Caki2 (cell line): ENCODE measurements around the gene SBF2. TPM values are rescaled to one million over a fixed set of nuclear protein-coding genes. Genes with fewer than 3 reads are reported as not detected.
A peak's percentile ranks its signal among the peaks of the same experiment; 100 is the strongest.

Source experiments
- DNase-seq: peaks from one replicate; pipeline ENCODE4 v3.0.0-alpha.2; 2015; ENCODE audit warnings: low read depth
- in situ Hi-C: cut with HindIII; loops from 2 replicates; pipeline ENCODE4 v1.10.0; 2016; ENCODE audit warnings: low sequenced_read_pairs, low pct_unique_long_range_greater_than_20kb, mixed read lengths
- total RNA-seq: library from RNA; depleted of rRNA; stranded (reverse); fragments of >200 nt; shearing (Covaris generic); gene quantifications from 2 replicates; pipeline ENCODE4 v1.2.3, GENCODE V29; 2014; ENCODE audit warnings: low replicate concordance

The SBF2 gene
- total RNA-seq, 1 experiment from 2014 or later: 10.1 TPM

- in situ Hi-C loops: no loop called here
- no peak for DNase-seq
Observed at GRCh38 chr11:10319702-10320558, 25.9 kb upstream of the SBF2 start.

DNA sequence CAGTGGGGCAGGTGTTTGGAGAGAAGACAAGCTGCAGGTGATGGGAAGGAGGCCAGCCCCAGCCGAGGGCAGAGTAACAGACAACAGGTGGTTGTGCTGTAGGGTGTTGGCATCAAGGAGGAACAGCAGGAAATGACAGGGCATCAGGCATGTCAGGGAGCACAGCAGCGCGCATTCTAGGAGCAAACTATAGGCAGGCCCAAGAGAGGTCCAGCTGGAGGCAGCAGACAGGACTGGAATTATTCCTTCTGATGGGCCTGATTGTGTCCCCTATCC is 24.4 kb upstream of the SBF2 start:
- in situ Hi-C loops: no loop called here
- DNase-seq: no peak

DNA sequence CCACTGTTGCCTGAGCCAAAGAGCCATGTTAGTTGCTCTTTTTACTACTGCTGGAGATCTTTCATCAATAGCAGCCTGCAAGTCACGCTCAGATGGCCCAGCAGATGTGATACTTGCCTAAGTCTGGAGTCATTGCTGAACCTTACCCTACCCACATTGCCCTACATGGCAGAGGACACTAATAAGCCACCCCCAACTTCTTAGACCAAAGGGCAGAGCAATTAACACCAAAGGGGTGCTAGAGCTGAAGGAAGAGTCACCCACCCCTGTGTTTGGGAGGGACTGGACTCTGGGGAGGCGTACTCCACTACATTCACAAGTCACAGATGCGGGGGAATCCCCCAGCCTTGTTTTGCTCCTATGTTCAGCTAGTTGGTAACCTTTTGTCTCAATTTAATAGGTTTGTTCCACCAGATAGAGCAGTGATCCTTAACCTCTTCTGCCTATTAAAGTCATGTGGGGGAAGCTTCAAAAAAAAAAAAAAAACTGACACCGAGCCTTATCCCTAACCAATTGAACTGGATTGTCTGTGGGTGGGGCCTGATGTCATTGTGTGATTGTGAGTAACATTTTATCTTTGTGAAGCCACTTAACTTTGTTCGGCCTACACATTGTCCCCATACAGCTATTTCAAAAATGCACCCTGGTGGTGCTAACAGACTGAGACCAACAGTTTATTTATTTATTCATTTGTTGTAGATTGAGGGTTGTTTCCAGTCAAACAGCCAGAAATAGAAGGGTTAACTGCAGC is 23.9 kb upstream of the SBF2 start:
- peak; percentile 69 for DNase-seq
- in situ Hi-C loops: no loop called here

DNA sequence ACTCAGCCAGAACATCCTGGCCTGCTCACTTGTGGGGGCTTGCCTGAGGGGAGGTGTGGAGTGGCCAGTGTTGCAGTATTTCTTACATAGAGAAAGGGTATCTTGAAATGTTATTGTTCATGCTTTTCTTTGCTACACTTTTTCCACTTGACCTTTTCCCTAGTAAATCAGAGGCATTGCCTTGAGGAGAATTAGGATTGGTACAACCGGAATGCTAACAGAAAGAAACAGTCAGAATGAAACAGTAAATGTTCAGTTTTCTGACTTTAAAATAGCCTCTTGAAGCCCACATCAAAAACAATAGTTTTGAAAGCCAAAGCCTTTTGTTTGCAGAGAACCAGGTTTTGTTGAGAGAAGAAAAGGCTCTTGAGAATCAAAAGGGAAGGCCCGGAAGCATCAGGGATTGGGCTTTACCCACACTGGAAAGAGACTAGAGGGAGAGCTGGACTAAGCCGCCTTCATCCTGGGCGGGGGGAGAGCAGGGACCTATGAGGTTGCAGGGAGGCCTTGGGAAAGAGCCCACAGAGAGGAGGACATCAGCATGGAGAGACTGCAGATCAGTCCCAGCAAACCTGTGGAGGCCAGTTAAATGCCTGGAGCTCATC is 23.2 kb upstream of the SBF2 start:
- DNase-seq: no peak
- in situ Hi-C loops: no loop called here

DNA sequence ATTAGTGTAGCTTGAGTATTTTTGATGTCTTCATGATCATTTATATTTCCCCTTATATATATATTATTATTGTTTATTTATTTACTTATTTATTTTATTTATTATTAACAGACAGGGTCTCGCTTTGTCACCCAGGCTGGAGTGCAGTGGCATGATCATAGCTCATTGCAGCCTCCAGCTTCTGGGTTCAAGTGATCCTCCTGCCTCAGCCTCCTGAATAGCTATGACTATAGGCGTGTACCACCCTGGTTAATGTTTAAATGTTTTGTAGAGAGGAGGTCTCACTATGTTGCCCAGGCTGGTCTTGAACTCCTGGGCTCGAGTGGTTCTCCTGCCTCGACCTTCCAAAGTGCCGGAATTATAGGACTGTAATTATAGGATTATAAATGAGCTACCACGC is 21.1 kb upstream of the SBF2 start:
- no peak for DNase-seq
- in situ Hi-C loops: no loop called here

GRCh38 chr11:10314199-10315072 is 20.4 kb upstream of the SBF2 start:
- in situ Hi-C loops: no loop called here
- DNase-seq: peak; percentile 72

GRCh38 chr11:10311802-10312201 is 17.8 kb upstream of the SBF2 start:
- in situ Hi-C loops: no loop called here
- no peak for DNase-seq

- peak; percentile 69 for DNase-seq
- in situ Hi-C loops: no loop called here
Observed at GRCh38 chr11:10310301-10310841, 16.4 kb upstream of the SBF2 start.

DNA sequence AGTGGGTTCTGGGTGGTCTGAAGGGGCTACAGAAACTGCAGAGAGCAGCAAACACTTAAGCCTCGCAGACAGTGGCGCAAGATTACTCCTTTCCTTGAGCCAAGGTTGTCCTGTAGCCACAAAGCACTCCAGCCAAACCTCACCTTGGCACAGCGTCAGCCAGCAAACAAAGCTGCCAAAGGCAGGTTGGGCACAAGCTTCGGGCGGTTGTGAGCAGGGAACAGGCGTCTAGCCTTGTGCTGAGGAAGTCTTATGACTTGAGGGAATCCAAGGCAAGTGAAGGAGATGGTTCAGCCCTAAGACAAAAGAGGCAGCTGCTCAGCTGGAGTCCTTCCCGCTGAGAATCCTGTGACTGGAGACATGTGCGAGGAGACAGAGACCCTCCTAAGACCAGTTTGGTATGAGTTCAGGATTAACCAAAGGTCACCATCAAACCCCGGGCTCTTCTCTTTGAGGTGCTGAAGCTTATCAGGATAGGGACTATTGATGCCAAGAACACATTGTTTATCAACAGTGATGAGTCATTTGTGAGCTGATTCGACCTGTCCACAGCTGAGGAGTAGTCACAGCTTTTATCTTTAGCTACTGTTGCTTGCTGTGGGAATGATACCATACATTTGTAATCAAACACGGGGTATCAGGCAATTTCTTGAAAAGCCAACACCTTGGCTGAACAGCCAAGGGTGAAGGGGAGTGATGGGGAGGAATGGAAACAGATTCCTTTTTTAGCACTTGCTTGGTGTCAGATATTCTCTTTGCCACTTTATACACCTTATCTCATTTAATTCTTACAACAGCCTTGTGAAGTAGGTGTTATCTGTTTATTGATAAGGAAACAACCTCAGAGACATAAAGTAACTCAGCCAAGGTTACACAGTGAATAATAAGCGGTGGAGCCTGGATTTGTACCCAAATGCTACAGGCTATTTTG is 15.4 kb upstream of the SBF2 start:
- DNase-seq: peak; percentile 74
- in situ Hi-C loops: no loop called here

GRCh38 chr11:10308201-10308954 is 14.4 kb upstream of the SBF2 start:
- no peak for DNase-seq
- in situ Hi-C loops: no loop called here

DNA sequence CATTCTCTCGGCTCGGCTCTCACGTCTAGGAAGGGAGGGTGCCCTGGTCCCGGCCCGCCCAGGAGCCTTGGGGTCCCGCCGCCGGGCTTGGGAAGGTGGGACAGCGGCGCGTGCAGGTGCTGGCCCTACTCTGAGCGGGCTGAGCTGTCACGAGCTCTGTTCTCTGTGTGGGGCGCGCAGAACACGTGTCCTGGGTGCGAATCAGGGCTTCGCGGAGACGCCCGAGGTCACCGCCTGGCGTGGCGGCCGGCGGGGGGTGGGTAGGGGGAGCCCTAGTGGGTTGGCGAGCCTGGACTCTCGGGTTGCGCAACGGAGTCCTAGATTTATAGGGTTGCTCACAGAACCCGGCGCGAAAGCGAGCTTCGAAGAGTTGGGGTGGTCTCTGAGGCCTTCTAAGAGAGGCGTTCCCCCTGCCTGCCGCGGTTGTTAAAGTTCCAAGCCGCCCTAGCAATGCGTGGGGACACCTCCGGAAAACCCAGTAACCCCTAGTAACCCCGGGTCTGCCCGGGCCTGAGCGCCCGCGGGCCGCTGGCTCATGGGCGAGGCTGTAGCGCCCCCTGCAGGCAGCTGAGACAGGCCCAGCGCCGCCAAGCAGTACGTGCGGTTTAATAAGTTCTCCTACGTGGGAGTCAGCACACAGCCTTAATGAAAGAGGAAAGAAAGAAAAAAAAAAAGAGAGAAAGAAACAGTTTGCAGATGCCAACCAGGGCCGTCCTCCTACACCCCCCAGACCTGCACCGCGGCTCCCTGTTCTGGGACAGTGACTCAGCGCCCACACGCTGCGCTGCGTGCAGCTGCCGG is 13.6 kb upstream of the SBF2 start:
- peak; percentile 99 for DNase-seq
- in situ Hi-C loops: no loop called here

DNA sequence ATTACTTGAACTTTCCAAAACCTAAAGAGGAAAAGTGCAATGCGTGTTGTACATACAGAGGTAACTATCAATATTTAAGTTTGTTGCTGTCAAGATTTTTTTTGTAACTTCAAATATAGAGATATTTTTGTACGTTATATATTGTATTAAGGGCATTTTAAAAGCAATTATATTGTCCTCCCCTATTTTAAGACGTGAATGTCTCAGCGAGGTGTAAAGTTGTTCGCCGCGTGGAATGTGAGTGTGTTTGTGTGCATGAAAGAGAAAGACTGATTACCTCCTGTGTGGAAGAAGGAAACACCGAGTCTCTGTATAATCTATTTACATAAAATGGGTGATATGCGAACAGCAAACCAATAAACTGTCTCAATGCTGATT is 13.0 kb upstream of the SBF2 start:
- in situ Hi-C loops: no loop called here
- DNase-seq: no peak

DNA sequence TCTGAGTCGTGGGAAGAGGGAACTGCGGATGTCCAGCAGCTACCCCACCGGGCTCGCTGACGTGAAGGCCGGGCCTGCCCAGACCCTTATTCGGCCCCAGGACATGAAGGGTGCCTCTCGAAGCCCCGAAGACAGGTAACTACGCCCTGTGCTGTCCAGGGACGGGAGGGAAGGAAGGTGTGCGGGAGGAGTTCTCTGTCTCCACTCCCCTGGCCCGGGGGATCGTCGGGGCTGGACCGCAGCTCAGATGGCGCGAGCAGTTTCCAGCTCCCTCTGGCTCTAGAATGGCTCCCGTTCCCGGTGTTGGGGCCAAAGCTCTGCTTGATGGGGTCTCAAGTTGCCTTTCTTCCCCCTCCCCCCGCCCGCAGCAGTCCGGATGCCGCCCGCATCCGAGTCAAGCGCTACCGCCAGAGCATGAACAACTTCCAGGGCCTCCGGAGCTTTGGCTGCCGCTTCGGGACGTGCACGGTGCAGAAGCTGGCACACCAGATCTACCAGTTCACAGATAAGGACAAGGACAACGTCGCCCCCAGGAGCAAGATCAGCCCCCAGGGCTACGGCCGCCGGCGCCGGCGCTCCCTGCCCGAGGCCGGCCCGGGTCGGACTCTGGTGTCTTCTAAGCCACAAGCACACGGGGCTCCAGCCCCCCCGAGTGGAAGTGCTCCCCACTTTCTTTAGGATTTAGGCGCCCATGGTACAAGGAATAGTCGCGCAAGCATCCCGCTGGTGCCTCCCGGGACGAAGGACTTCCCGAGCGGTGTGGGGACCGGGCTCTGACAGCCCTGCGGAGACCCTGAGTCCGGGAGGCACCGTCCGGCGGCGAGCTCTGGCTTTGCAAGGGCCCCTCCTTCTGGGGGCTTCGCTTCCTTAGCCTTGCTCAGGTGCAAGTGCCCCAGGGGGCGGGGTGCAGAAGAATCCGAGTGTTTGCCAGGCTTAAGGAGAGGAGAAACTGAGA is 12.2 kb upstream of the SBF2 start:
- in situ Hi-C loops: no loop called here

DNA sequence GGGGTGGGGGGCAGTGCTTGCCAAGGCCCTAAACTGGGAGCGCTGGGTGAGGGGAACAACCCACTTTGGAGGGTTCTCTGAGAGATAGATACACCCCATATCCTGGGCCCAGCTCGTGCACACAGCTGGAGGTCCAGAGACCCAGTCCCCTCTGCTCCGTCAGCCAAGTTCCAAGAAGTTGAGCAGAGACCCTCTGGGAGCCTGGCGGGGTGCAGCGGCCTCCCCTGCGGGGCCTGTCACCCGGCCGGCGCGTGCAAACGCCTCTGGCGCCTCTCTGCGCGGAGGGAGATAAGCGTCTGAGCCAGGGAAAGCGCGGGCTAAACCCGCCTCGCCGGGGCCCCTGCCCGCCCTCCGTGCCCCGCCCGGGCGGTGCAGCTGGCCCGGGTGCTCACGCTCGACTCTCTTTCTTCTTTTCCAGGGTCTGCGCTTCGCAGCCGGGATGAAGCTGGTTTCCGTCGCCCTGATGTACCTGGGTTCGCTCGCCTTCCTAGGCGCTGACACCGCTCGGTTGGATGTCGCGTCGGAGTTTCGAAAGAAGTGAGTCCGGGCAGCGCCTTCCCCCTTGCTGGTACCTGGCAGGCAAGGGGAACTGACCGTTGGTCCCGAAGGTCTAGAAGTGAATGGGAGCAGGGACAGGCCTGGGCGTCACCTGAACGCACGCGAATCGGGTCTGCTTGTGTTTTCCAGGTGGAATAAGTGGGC is 11.4 kb upstream of the SBF2 start:
- DNase-seq: no peak
- in situ Hi-C loops: no loop called here

More for the DNA sequence above, 12.2 kb upstream of the SBF2 start:
- peak; percentile 58 for DNase-seq
